Measurements from ENCODE around the gene DLK1. TPM values are rescaled to one million over a fixed set of nuclear protein-coding genes. Genes with fewer than 3 reads are reported as not detected.

Gene DLK1
- total RNA-seq, 1 donor from 2014 or later = not detected

GRCh38 chr14:100723135-100723829 is 3.4 kb upstream of the DLK1 start:
- Histone ChIP-seq H3K36me3 (ENCODE audit: control insufficient read depth, insufficient read depth, low read length) (no peaks in the 10 kb centered on the region), H3K27me3 (ENCODE audit: control insufficient read depth, insufficient read depth, low read length) (peaks cover 47% of the 10 kb centered on the region), H3K4me3 (ENCODE audit: low read depth, low read length) (no peak overlapping the region)
- peak; percentile 7 for FAIRE-seq
- DNase-seq (ENCODE audit: low read depth) = no peak
- TF ChIP-seq CTCF (IDR thresholded peaks at IDR 0.05; ENCODE audit: insufficient read depth, low read length, severe bottlenecking) = no peak

GRCh38 chr14:100723830-100724437 is 2.8 kb upstream of the DLK1 start:
- Histone ChIP-seq H3K27me3 (ENCODE audit: control insufficient read depth, insufficient read depth, low read length) (peaks cover 49% of the 10 kb centered on the region), H3K36me3 (ENCODE audit: control insufficient read depth, insufficient read depth, low read length) (no peaks in the 10 kb centered on the region), H3K4me3 (ENCODE audit: low read depth, low read length) (no peak overlapping the region)
- no peak for FAIRE-seq
- no peak for DNase-seq (ENCODE audit: low read depth)
- TF ChIP-seq CTCF (IDR thresholded peaks at IDR 0.05; ENCODE audit: insufficient read depth, low read length, severe bottlenecking) = no peak

GRCh38 chr14:100724536-100724935 is 2.2 kb upstream of the DLK1 start:
- Histone ChIP-seq H3K36me3 (ENCODE audit: control insufficient read depth, insufficient read depth, low read length) (no peaks in the 10 kb centered on the region), H3K4me3 (ENCODE audit: low read depth, low read length) (no peak overlapping the region), H3K27me3 (ENCODE audit: control insufficient read depth, insufficient read depth, low read length) (peaks cover 52% of the 10 kb centered on the region)
- TF ChIP-seq CTCF (IDR thresholded peaks at IDR 0.05; ENCODE audit: insufficient read depth, low read length, severe bottlenecking) = no peak
- DNase-seq (ENCODE audit: low read depth) (no peak), FAIRE-seq (no peak)

GRCh38 chr14:100725587-100726387 is 905 bp upstream of the DLK1 start:
- Histone ChIP-seq H3K36me3 (ENCODE audit: control insufficient read depth, insufficient read depth, low read length) (no peaks in the 10 kb centered on the region), H3K27me3 (ENCODE audit: control insufficient read depth, insufficient read depth, low read length) (peaks cover 51% of the 10 kb centered on the region), H3K4me3 (ENCODE audit: low read depth, low read length) (no peak overlapping the region)
- FAIRE-seq = peak; percentile 13
- no peak for DNase-seq (ENCODE audit: low read depth)
- TF ChIP-seq CTCF (IDR thresholded peaks at IDR 0.05; ENCODE audit: insufficient read depth, low read length, severe bottlenecking) = no peak

GRCh38 chr14:100727086-100727872 is 587 bp downstream of the DLK1 start:
- Histone ChIP-seq H3K36me3 (ENCODE audit: control insufficient read depth, insufficient read depth, low read length) (no peaks in the 10 kb centered on the region), H3K27me3 (ENCODE audit: control insufficient read depth, insufficient read depth, low read length) (peaks cover 43% of the 10 kb centered on the region), H3K4me3 (ENCODE audit: low read depth, low read length) (no peak overlapping the region)
- TF ChIP-seq CTCF (IDR thresholded peaks at IDR 0.05; ENCODE audit: insufficient read depth, low read length, severe bottlenecking) = no peak
- no peak for FAIRE-seq
- no peak for DNase-seq (ENCODE audit: low read depth)
